Endothelial cell of umbilical vein (primary cell): ENCODE results near the gene ADIPOQ. TPM values are rescaled to one million over a fixed set of nuclear protein-coding genes. Genes with fewer than 3 reads are reported as not detected.

Source experiments
- BruUV-seq: library from RNA; stranded (reverse); fragments of 400-500 nt; replicated peaks from 2 replicates; lab custom pipeline; 2021; lab: Mats Ljungman, UMichigan
- CTCF ChIA-PET: fragments of 300-600, 350-600 bp; sonication (Branson Sonifier 250); formaldehyde crosslinking; loops from one replicate; lab custom pipeline; 2021; ENCODE audit warnings: antibody characterized with exemption, inconsistent platforms; lab: Charles Lee
- POLR2A ChIA-PET: fragments of 300-600, 350-600 bp; sonication (Branson Sonifier 250); formaldehyde crosslinking; loops from one replicate; lab custom pipeline; 2021; ENCODE audit warnings: antibody characterized with exemption, inconsistent platforms; lab: Charles Lee
- DNase-seq: peaks from one replicate; pipeline ENCODE4 v3.0.0-alpha.2; 2011; ENCODE audit warnings: low read depth, low spot score
- FAIRE-seq: peaks from 2 replicates; lab custom pipeline; 2011; peaks lifted over from hg19 to GRCh38; lab: Jason Lieb, UNC
- H2AFZ ChIP-seq: 2 replicates; pipeline ENCODE4 v1.6.0; 2012; ENCODE audit warnings: low read depth, low read length, control low read depth, inconsistent platforms
- H3K27ac ChIP-seq: 2 replicates; pipeline ENCODE4 v1.5.1; 2011; ENCODE audit warnings: low read depth, mild to moderate bottlenecking, control low read depth, low read length, moderate library complexity; ENCODE audit not compliant: insufficient read depth
- H3K27me3 ChIP-seq, 2 experiments: 2 replicates each; pipeline versions ENCODE4 v1.6.0 to v1.6.1; 2011; ENCODE audit warnings: low read length in 2 of 2, mixed read lengths in 1 of 2; ENCODE audit not compliant: control insufficient read depth in 2 of 2, insufficient read depth in 2 of 2
- H3K36me3 ChIP-seq, 2 experiments: 2 replicates in 1 of 2; 3 replicates in 1 of 2; pipeline ENCODE4 v1.5.1; 2011; ENCODE audit warnings: low read length in 2 of 2, mild to moderate bottlenecking in 1 of 2, moderate library complexity in 1 of 2; ENCODE audit not compliant: control insufficient read depth in 2 of 2, insufficient read depth in 2 of 2; ENCODE audit errors: extremely low read depth in 1 of 2
- H3K4me1 ChIP-seq: 3 replicates; pipeline ENCODE4 v1.5.1; 2011; ENCODE audit warnings: mild to moderate bottlenecking, low read length; ENCODE audit not compliant: control insufficient read depth, insufficient read depth; ENCODE audit errors: extremely low read depth
- H3K4me2 ChIP-seq: 2 replicates; pipeline ENCODE4 v1.6.1; 2011; ENCODE audit warnings: low read length, control low read depth, mixed read lengths; ENCODE audit not compliant: insufficient read depth
- H3K4me3 ChIP-seq, 3 experiments: fragments of 200-600 bp in 1 of 3; sonication (generic), shearing (Covaris generic) in 1 of 3; replicated peaks in 1 of 3; 2 replicates each; pipeline ENCODE4 v1.5.1; 2011 to 2016; ENCODE audit warnings: control low read depth in 3 of 3, low read length in 3 of 3, mild to moderate bottlenecking in 2 of 3, inconsistent platforms in 1 of 3, low read depth in 1 of 3, moderate library complexity in 1 of 3; ENCODE audit not compliant: insufficient read depth in 1 of 3
- H3K79me2 ChIP-seq: 2 replicates; pipeline ENCODE4 v1.6.0; 2012; ENCODE audit warnings: low read length, inconsistent platforms; ENCODE audit not compliant: control insufficient read depth, insufficient read depth
- H3K9ac ChIP-seq: replicated peaks from 2 replicates; pipeline ENCODE3; 2011; ENCODE audit warnings: low read length, control low read depth; ENCODE audit not compliant: insufficient read depth; ENCODE audit errors: extremely low read depth
- H3K9me1 ChIP-seq: replicated peaks from 3 replicates; pipeline ENCODE4 v1.6.0; 2011; ENCODE audit warnings: mild to moderate bottlenecking, low read length; ENCODE audit not compliant: control insufficient read depth, insufficient read depth; ENCODE audit errors: extremely low read depth
- H3K9me3 ChIP-seq: replicated peaks from 2 replicates; pipeline ENCODE4 v1.5.1; 2012; ENCODE audit warnings: low read length, inconsistent platforms; ENCODE audit not compliant: control insufficient read depth, insufficient read depth
- H4K20me1 ChIP-seq: replicated peaks from 2 replicates; pipeline ENCODE3; 2011; ENCODE audit warnings: mild to moderate bottlenecking, low read length; ENCODE audit not compliant: control insufficient read depth, insufficient read depth; ENCODE audit errors: extremely low read depth
- EZH2 ChIP-seq: IDR thresholded peaks from 2 replicates; pipeline ENCODE4 v1.6.1; 2012; ENCODE audit warnings: borderline replicate concordance, low read depth, mild to moderate bottlenecking, moderate library complexity, low read length, inconsistent platforms; ENCODE audit not compliant: severe bottlenecking
- MYC ChIP-seq: IDR thresholded peaks from one replicate; pipeline ENCODE4 v1.6.1; 2011; ENCODE audit warnings: mild to moderate bottlenecking, low read depth, low read length
- POLR2A ChIP-seq: IDR thresholded peaks from 2 replicates; pipeline ENCODE4 v1.6.1; 2012; ENCODE audit warnings: low read depth, mild to moderate bottlenecking, control low read depth, low read length
- dilution Hi-C: fragments of 300-500 bp; cut with MboI; formaldehyde crosslinking; loops from one replicate; pipeline ENCODE4 v1.15.0; 2019; ENCODE audit warnings: low sequenced_read_pairs; ENCODE audit not compliant: extremely low pct_ligation_motif_present
- intact Hi-C: fragments of 100-400 bp; cut with micrococcal nuclease; formaldehyde crosslinking; loops from one replicate; pipeline ENCODE4 v1.10.0; 2022
- polyA plus RNA-seq, 4 experiments: library from polyadenylated mRNA; depleted of rRNA in 3 of 4; stranded (reverse) in 3 of 4; unstranded in 1 of 4; fragments of >200 nt; gene quantifications; 2 replicates each; pipeline versions ENCODE4 v1.2.1 to v1.2.3, GENCODE V29; 2011 to 2012; ENCODE audit warnings: missing spikeins in 1 of 4
- total RNA-seq: library from RNA; stranded (reverse); gene quantifications from 2 replicates; pipeline ENCODE4 v1.2.3, GENCODE V29; 2021
- TF ChIP-seq, protein P1 (sequence below): IDR thresholded peaks from 2 replicates; pipeline ENCODE4 v1.6.1; 2011; ENCODE audit not compliant: insufficient read depth, insufficient read length
- TF ChIP-seq, protein P2 (sequence below), 2 donors: IDR thresholded peaks; 1 replicate in 1 of 2; 2 replicates in 1 of 2; pipeline ENCODE4 v1.5.1; 2011; ENCODE audit warnings: low read length in 2 of 2, mild to moderate bottlenecking in 2 of 2, moderate library complexity in 2 of 2, control low read depth in 1 of 2, inconsistent platforms in 1 of 2, low read depth in 1 of 2; ENCODE audit not compliant: insufficient read depth in 1 of 2; ENCODE audit errors: extremely low read depth in 1 of 2

Gene ADIPOQ
- total and polyA plus RNA-seq, 2 donors (not counting 3 experiments of a cell fraction or from before 2014, with no cell fraction given): not detected

GRCh38 chr3:186839874-186840641 is 2.5 kb upstream of the ADIPOQ start:
- intact Hi-C loops (no loop called here), dilution Hi-C loops (no loop called here)
- DNase-seq (no peak), FAIRE-seq (no peak)
- no peaks in the 10 kb centered on the region for H4K20me1 ChIP-seq
- H3K36me3 ChIP-seq: no peaks in the 10 kb centered on the region
- no peak overlapping the region for H3K4me3 ChIP-seq
- no peak overlapping the region for H3K27ac ChIP-seq
- no peaks in the 10 kb centered on the region for H3K9me1 ChIP-seq
- TF ChIP-seq POLR2A: no peak
- no peak for TF ChIP-seq EZH2
- TF ChIP-seq, protein P1, sequence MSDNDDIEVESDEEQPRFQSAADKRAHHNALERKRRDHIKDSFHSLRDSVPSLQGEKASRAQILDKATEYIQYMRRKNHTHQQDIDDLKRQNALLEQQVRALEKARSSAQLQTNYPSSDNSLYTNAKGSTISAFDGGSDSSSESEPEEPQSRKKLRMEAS: no peak
- TF ChIP-seq MYC: no peak
- TF ChIP-seq, protein P2, sequence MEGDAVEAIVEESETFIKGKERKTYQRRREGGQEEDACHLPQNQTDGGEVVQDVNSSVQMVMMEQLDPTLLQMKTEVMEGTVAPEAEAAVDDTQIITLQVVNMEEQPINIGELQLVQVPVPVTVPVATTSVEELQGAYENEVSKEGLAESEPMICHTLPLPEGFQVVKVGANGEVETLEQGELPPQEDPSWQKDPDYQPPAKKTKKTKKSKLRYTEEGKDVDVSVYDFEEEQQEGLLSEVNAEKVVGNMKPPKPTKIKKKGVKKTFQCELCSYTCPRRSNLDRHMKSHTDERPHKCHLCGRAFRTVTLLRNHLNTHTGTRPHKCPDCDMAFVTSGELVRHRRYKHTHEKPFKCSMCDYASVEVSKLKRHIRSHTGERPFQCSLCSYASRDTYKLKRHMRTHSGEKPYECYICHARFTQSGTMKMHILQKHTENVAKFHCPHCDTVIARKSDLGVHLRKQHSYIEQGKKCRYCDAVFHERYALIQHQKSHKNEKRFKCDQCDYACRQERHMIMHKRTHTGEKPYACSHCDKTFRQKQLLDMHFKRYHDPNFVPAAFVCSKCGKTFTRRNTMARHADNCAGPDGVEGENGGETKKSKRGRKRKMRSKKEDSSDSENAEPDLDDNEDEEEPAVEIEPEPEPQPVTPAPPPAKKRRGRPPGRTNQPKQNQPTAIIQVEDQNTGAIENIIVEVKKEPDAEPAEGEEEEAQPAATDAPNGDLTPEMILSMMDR (IDR thresholded peaks at IDR 0.05; ENCODE audit: extremely low read depth in 1 of 2, insufficient read depth in 1 of 2, low read depth in 1 of 2, low read length in 2 of 2): no peak
- H3K27me3 ChIP-seq: no peaks in the 10 kb centered on the region
- no TSS peak for BruUV-seq
- H2AFZ ChIP-seq: no peak overlapping the region
- H3K79me2 ChIP-seq: no peaks in the 10 kb centered on the region
- CTCF ChIA-PET: interaction anchor here (0.9 kb wide), 2 partner anchors 9 to 325 kb away, joined by 3 read pairs; no protein-coding TSS in a partner anchor
- H3K4me1 ChIP-seq: no peaks in the 10 kb centered on the region
- no peaks in the 10 kb centered on the region for H3K9me3 ChIP-seq
- no peak overlapping the region for H3K4me2 ChIP-seq
- POLR2A ChIA-PET: no interaction called here
- H3K9ac ChIP-seq: no peak overlapping the region
